H1 (cell line): Measurements from ENCODE around the gene KLHL2.
"Not testable (repeated sequence)": the region's sequence is repeated elsewhere in the genome, so short reads cannot be mapped to it uniquely, and the experiment has no call there.

Source experiments
- JUND ChIP-seq: IDR thresholded peaks from 2 replicates; pipeline ENCODE4 v1.6.1; 2011; ENCODE audit warnings: mild to moderate bottlenecking, improper control_type of control experiment, low read length
- KDM1A ChIP-seq: fragments of 200-600, 300-600 bp; sonication (generic); IDR thresholded peaks from 2 replicates; pipeline ENCODE4 v1.7.1; 2016; ENCODE audit warnings: mild to moderate bottlenecking, low read length, borderline replicate concordance
- MAFK ChIP-seq: IDR thresholded peaks from 2 replicates; pipeline ENCODE4 v1.6.1; 2012; ENCODE audit warnings: low read depth, mild to moderate bottlenecking, improper control_type of control experiment, low read length
- POLR2A ChIP-seq, 2 experiments: IDR thresholded peaks; 1 replicate in 1 of 2; 2 replicates in 1 of 2; pipeline ENCODE4 v1.6.1; 2011; ENCODE audit warnings: low read depth in 2 of 2, low read length in 2 of 2, mild to moderate bottlenecking in 2 of 2; ENCODE audit errors: control extremely low read depth in 1 of 2
- RNF2 ChIP-seq: fragments of 200-900, 300-1000 bp; sonication (generic); IDR thresholded peaks from 2 replicates; pipeline ENCODE4 v1.7.1; 2016; ENCODE audit warnings: borderline replicate concordance, low read depth, mild to moderate bottlenecking, antibody characterized with exemption, low read length; ENCODE audit not compliant: poor library complexity, severe bottlenecking; ENCODE audit errors: missing control alignments
- TF ChIP-seq, protein P1 (sequence below), 3 experiments: IDR thresholded peaks; 1 replicate in 2 of 3; 2 replicates in 1 of 3; pipeline versions ENCODE4 v1.5.1 to v1.6.1; 2011; ENCODE audit warnings: low read length in 3 of 3, mild to moderate bottlenecking in 3 of 3, inconsistent platforms in 2 of 3, low read depth in 1 of 3, moderate library complexity in 1 of 3; ENCODE audit not compliant: insufficient read depth in 1 of 3; ENCODE audit errors: control extremely low read depth in 1 of 3

DNA sequence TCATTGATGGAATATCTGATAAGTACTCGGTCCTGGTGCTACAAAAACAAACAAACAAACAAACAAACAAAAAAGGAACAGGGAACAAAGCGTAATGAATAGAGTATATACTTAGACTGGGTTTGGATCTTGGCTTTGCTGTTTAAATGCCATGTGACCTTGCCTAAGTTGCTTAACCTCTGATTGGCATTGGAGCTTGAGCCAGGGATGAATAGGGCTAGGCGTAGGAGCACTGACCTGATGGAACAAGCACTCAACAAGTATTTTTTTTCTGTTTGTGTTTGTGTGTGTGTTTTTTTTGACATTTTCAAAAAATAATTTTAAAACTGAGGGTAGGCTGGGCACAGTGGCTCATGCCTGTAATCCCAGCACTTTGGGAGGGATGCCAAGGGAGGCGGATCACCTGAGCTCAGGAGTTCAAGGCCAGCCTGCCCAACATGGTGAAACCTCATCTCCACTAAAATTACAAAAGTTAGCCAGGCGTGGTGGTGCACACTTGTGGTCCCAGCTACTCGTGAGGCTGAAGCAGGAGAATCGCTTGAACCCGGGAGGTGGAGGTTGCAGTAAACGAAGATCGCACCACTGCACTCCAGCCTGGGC lies 37.3 kb downstream of the KLHL2 start:
- TF ChIP-seq POLR2A (IDR thresholded peaks at IDR 0.05; ENCODE audit: control extremely low read depth in 1 of 2, low read depth in 2 of 2, low read length in 2 of 2); MAFK; RNF2; JUND; KDM1A: not testable (repeated sequence)
- TF ChIP-seq, protein P1, sequence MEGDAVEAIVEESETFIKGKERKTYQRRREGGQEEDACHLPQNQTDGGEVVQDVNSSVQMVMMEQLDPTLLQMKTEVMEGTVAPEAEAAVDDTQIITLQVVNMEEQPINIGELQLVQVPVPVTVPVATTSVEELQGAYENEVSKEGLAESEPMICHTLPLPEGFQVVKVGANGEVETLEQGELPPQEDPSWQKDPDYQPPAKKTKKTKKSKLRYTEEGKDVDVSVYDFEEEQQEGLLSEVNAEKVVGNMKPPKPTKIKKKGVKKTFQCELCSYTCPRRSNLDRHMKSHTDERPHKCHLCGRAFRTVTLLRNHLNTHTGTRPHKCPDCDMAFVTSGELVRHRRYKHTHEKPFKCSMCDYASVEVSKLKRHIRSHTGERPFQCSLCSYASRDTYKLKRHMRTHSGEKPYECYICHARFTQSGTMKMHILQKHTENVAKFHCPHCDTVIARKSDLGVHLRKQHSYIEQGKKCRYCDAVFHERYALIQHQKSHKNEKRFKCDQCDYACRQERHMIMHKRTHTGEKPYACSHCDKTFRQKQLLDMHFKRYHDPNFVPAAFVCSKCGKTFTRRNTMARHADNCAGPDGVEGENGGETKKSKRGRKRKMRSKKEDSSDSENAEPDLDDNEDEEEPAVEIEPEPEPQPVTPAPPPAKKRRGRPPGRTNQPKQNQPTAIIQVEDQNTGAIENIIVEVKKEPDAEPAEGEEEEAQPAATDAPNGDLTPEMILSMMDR (IDR thresholded peaks at IDR 0.05; ENCODE audit: control extremely low read depth in 1 of 3, insufficient read depth in 1 of 3, low read depth in 1 of 3, low read length in 3 of 3), result not testable (repeated sequence)
